GM18951 (cell line): ENCODE data around the gene GREM1.

ENCODE experiments used
- POLR2A ChIP-seq: IDR thresholded peaks from 4 replicates; pipeline ENCODE4 v1.6.1; 2011; ENCODE audit warnings: mild to moderate bottlenecking; ENCODE audit not compliant: insufficient read length, insufficient read depth; ENCODE audit errors: extremely low read depth
- in situ Hi-C: fragments of 300-500 bp; cut with MboI; formaldehyde crosslinking; loops from one replicate; pipeline ENCODE4 v1.12.0; 2022; ENCODE audit warnings: low sequenced_read_pairs, mixed read lengths, inconsistent platforms; ENCODE audit not compliant: unreplicated experiment

The GREM1 gene

GRCh38 chr15:32757426-32757825 lies 39.6 kb downstream of the GREM1 start:
- in situ Hi-C loops, result no loop called here
- no peak for TF ChIP-seq POLR2A

- in situ Hi-C loops, result no loop called here
- no peak for TF ChIP-seq POLR2A
Observed at GRCh38 chr15:32763295-32763694, 45.5 kb downstream of the GREM1 start.

GRCh38 chr15:32765236-32765635 lies 47.4 kb downstream of the GREM1 start:
- in situ Hi-C loops, result no loop called here
- no peak for TF ChIP-seq POLR2A

GRCh38 chr15:32766101-32766500 lies 48.3 kb downstream of the GREM1 start:
- in situ Hi-C loops, result no loop called here
- no peak for TF ChIP-seq POLR2A

GRCh38 chr15:32767236-32767635 lies 49.4 kb downstream of the GREM1 start:
- no peak for TF ChIP-seq POLR2A
- in situ Hi-C loops, result no loop called here

- TF ChIP-seq POLR2A, result no peak
- in situ Hi-C loops, result no loop called here
Observed at GRCh38 chr15:32774022-32774421, 56.2 kb downstream of the GREM1 start.

GRCh38 chr15:32775103-32775502 lies 57.3 kb downstream of the GREM1 start:
- TF ChIP-seq POLR2A, result no peak
- in situ Hi-C loops, result no loop called here

GRCh38 chr15:32778391-32779176 lies 60.8 kb downstream of the GREM1 start:
- in situ Hi-C loops, result no loop called here
- no peak for TF ChIP-seq POLR2A

GRCh38 chr15:32781781-32782180 lies 64.0 kb downstream of the GREM1 start:
- TF ChIP-seq POLR2A, result no peak
- in situ Hi-C loops, result no loop called here

- no peak for TF ChIP-seq POLR2A
- in situ Hi-C loops, result no loop called here
Observed at GRCh38 chr15:32784581-32784980, 66.8 kb downstream of the GREM1 start.

GRCh38 chr15:32786906-32787305 lies 69.1 kb downstream of the GREM1 start:
- in situ Hi-C loops, result no loop called here
- no peak for TF ChIP-seq POLR2A

GRCh38 chr15:32787949-32788348 lies 70.1 kb downstream of the GREM1 start:
- in situ Hi-C loops, result no loop called here
- TF ChIP-seq POLR2A, result no peak

- in situ Hi-C loops, result no loop called here
- no peak for TF ChIP-seq POLR2A
Observed at GRCh38 chr15:32790352-32790999, 72.7 kb downstream of the GREM1 start.

- in situ Hi-C loops, result no loop called here
- no peak for TF ChIP-seq POLR2A
Observed at GRCh38 chr15:32792436-32792835, 74.6 kb downstream of the GREM1 start.
